ENCODE data around the gene SSTR3.

Gene SSTR3

GRCh38 chr22:37206118-37206840 lies 6.0 kb downstream of the SSTR3 start:
- Histone ChIP-seq H3K27me3 (no peaks in the 10 kb centered on the region), H3K36me3 (no peaks in the 10 kb centered on the region), H3K4me1 (no peaks in the 10 kb centered on the region), H3K4me3 (ENCODE audit: low read depth, low read length) (no peak overlapping the region), H3K9me3 (no peaks in the 10 kb centered on the region)
- no peak for DNase-seq
- no peak for TF ChIP-seq CTCF (IDR thresholded peaks at IDR 0.05; ENCODE audit: low read depth, low read length)

- Histone ChIP-seq H3K27me3 (no peaks in the 10 kb centered on the region), H3K4me3 (ENCODE audit: low read depth, low read length) (no peak overlapping the region), H3K4me1 (no peaks in the 10 kb centered on the region), H3K9me3 (no peaks in the 10 kb centered on the region), H3K36me3 (no peaks in the 10 kb centered on the region)
- no peak for TF ChIP-seq CTCF (IDR thresholded peaks at IDR 0.05; ENCODE audit: low read depth, low read length)
- no peak for DNase-seq
These were observed 7.2 kb downstream of the SSTR3 start for GRCh38 chr22:37205046-37205445.

GRCh38 chr22:37204045-37204655 lies 8.1 kb downstream of the SSTR3 start:
- no peak for DNase-seq
- no peaks in the 10 kb centered on the region for H3K36me3 ChIP-seq
- H3K4me1 ChIP-seq, result no peaks in the 10 kb centered on the region
- TF ChIP-seq CTCF (IDR thresholded peaks at IDR 0.05; ENCODE audit: low read depth, low read length), result no peak
- no peak overlapping the region for H3K4me3 ChIP-seq (ENCODE audit: low read depth, low read length)
- H3K27me3 ChIP-seq, result no peaks in the 10 kb centered on the region
- no peaks in the 10 kb centered on the region for H3K9me3 ChIP-seq

- no peaks in the 10 kb centered on the region for H3K27me3 ChIP-seq
- H3K4me3 ChIP-seq (ENCODE audit: low read depth, low read length), result no peak overlapping the region
- H3K9me3 ChIP-seq, result no peaks in the 10 kb centered on the region
- no peaks in the 10 kb centered on the region for H3K36me3 ChIP-seq
- TF ChIP-seq CTCF (IDR thresholded peaks at IDR 0.05; ENCODE audit: low read depth, low read length), result no peak
- DNase-seq, result no peak
- no peaks in the 10 kb centered on the region for H3K4me1 ChIP-seq
These were observed 8.8 kb downstream of the SSTR3 start for GRCh38 chr22:37203354-37204044.

GRCh38 chr22:37202716-37203115 lies 9.6 kb downstream of the SSTR3 start:
- no peak overlapping the region for H3K4me3 ChIP-seq (ENCODE audit: low read depth, low read length)
- H3K4me1 ChIP-seq, result peaks cover 2% of the 10 kb centered on the region; the same call in 1 of the 2 replicates
- DNase-seq, result no peak
- no peaks in the 10 kb centered on the region for H3K36me3 ChIP-seq
- TF ChIP-seq CTCF (IDR thresholded peaks at IDR 0.05; ENCODE audit: low read depth, low read length), result no peak
- H3K27me3 ChIP-seq, result no peaks in the 10 kb centered on the region
- H3K9me3 ChIP-seq, result no peaks in the 10 kb centered on the region
